Measurements from ENCODE around the gene ZNF565.

DNA sequence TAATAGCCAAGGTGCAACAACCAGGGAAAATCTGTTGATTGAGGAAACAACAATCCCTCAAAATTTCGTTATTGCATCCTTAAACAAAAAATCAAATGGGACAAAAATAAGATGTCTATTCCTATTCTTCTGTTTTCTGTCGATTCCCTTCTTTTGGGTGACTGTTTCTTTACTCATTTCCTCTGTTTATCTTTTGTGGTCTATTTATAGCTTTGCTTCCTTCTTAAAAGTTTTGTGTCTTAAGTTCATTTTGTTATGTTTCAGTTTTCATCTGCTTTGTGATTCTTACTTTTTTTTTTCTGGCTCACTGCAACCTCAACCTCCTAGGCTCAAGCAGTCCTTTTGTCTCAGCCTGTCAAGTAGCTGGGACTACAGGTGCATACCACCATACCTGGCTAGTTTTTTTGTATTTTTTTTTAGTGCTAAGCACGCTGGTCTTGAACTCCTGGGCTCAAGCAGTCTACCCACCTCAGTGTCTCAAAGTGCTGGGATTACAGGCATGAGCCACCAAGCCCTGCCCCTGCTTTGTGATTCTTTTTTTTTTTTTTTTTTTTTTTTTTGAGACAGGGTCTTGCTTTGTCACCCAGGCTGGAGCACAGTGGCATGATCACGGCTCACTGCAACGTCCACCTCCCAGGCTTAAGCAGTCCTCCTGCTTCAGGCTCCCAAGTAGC, 10.9 kb upstream of the ZNF565 start:
- TF ChIP-seq CTCF (IDR thresholded peaks at IDR 0.05) (no peak), POLR2A (IDR thresholded peaks at IDR 0.05) (no peak)

All from stomach (tissue), 4 donors.